BJ (cell line): Measurements from ENCODE around the gene TASP1. TPM values are rescaled to one million over a fixed set of nuclear protein-coding genes. Genes with fewer than 3 reads are reported as not detected.

Experiments
- CTCF ChIA-PET: fragments of 350-600 bp; formaldehyde crosslinking; extraction: SDS; loops from one replicate; lab custom pipeline; 2021; ENCODE audit warnings: antibody characterized with exemption, inconsistent platforms; lab: Yijun Ruan, JAX
- POLR2A ChIA-PET: fragments of 300-600 bp; sonication (Branson Sonifier 250); formaldehyde crosslinking; extraction: SDS; loops from one replicate; lab custom pipeline; 2021; ENCODE audit warnings: antibody characterized with exemption; lab: Charles Lee
- DNase-seq: peaks from one replicate; pipeline ENCODE4 v3.0.0-alpha.2; 2011; ENCODE audit warnings: low read depth
- H3K27me3 ChIP-seq: 2 replicates; pipeline ENCODE4 v1.6.0; 2011; ENCODE audit warnings: low read length; ENCODE audit not compliant: control insufficient read depth, insufficient read depth
- H3K36me3 ChIP-seq: 2 replicates; pipeline ENCODE4 v1.5.1; 2011; ENCODE audit warnings: low read length; ENCODE audit not compliant: control insufficient read depth, insufficient read depth
- H3K4me3 ChIP-seq: 2 replicates; pipeline ENCODE4 v1.5.1; 2011; ENCODE audit warnings: low read depth, mild to moderate bottlenecking, control low read depth, low read length
- polyA plus RNA-seq: library from polyadenylated mRNA; depleted of rRNA; stranded (reverse); fragments of >200 nt; gene quantifications from 2 replicates; pipeline ENCODE4 v1.2.3, GENCODE V29; 2011
- TF ChIP-seq, protein P1 (sequence below): IDR thresholded peaks from 2 replicates; pipeline ENCODE4 v1.5.1; 2011; ENCODE audit warnings: low read depth, mild to moderate bottlenecking, control low read depth, inconsistent platforms, low read length, moderate library complexity; ENCODE audit not compliant: insufficient read depth

The TASP1 gene
- polyA plus RNA-seq, 1 experiment, result 5.4 TPM

DNA sequence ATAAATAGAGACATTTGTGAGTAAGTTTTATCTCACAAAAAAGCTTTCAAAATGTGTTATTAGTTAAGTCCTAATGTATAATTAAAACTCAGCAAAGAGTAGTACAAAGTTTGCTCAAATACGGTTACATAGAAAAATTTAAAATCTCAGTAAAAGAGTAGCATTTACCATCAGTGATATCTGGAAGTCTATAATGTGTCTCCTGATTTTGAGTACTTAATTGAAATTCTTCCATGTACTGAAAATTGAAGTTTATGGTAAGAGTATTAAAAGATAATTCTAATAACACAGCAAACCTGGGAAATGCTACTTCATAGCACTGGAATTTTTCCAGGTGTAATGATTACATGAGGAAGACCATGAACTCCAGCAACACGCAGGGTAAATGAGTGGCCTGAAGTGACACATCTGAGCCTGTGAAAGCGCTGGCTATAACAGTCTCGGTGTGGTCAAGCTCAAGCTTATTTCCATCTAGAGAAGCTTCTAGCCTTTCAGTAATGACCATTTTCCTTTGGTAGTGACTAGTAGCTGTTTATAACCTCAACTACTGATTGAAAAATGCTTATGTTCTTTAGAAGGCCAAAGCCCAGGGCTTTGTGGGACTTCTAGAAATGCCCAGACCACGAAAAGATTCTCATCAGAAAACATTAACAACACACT is 214.4 kb downstream of the TASP1 start:
- CTCF ChIA-PET, result interaction anchor here (0.7 to 2.3 kb wide), 4 partner anchors 9 to 122 kb away, joined by 3 to 8 read pairs (median 4); no protein-coding TSS in a partner anchor
- DNase-seq, result no peak
- TF ChIP-seq, protein P1, sequence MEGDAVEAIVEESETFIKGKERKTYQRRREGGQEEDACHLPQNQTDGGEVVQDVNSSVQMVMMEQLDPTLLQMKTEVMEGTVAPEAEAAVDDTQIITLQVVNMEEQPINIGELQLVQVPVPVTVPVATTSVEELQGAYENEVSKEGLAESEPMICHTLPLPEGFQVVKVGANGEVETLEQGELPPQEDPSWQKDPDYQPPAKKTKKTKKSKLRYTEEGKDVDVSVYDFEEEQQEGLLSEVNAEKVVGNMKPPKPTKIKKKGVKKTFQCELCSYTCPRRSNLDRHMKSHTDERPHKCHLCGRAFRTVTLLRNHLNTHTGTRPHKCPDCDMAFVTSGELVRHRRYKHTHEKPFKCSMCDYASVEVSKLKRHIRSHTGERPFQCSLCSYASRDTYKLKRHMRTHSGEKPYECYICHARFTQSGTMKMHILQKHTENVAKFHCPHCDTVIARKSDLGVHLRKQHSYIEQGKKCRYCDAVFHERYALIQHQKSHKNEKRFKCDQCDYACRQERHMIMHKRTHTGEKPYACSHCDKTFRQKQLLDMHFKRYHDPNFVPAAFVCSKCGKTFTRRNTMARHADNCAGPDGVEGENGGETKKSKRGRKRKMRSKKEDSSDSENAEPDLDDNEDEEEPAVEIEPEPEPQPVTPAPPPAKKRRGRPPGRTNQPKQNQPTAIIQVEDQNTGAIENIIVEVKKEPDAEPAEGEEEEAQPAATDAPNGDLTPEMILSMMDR, result no peak
- Histone ChIP-seq H3K4me3 (no peak overlapping the region), H3K36me3 (no peaks in the 10 kb centered on the region), H3K27me3 (no peaks in the 10 kb centered on the region)
- POLR2A ChIA-PET, result no interaction called here

DNA sequence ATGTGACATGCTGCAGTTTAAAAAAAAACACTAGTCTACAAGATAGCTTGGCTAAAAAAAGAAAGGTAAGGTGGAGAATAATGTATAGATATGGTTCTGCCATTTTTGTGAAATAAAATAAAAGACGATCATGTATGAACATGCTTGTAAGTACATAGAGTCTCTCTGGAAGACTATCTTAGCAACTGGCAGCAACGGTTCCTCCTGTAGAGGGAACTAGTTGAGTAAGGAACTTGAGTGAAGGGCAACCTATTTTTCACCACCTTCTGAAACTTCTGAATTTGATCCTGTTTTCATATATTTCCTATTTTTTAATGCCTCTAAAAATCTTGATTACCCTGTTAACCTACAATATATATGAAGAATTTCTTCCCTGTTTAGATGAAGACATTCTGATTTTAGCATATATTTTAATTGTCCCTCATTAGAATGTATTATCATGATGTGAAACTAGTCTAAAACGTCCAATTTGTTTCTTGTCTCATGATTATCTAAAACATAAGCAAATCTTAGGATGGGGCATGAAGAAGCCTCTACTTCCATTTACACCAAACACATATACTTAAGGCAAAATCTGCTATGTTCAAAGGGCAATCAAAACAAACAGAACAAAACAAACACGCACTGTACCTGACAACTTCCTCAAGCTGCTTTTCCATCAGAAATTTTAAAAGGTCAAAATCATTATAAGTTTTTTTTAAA is 215.1 kb downstream of the TASP1 start:
- Histone ChIP-seq H3K36me3 (no peaks in the 10 kb centered on the region), H3K27me3 (no peaks in the 10 kb centered on the region), H3K4me3 (no peak overlapping the region)
- ChIA-PET CTCF (interaction anchor here (0.7 to 2.3 kb wide), 4 partner anchors 10 to 123 kb away, joined by 3 to 8 read pairs (median 4); no protein-coding TSS in a partner anchor), POLR2A (no interaction called here)
- no peak for DNase-seq
- TF ChIP-seq, protein P1, result no peak

DNA sequence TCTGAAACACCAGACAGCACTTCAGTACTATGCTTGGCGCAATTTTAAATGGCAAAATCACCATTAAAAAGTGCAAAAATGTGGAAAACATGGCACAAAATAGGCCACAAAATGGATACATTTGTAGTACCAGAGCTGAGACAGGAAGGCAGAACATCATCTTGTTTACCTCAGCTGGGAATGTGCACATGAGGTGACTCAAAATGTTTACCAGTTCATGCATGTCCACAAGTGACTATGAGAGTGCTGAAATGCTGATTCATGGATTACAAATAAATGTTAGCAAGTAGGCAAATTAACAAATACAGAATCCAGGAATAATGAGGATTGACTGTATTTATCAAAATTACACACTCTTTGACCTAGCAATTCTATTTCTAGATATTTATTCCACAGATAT is 216.1 kb downstream of the TASP1 start:
- ChIA-PET CTCF (interaction anchor here (1.7 kb wide), 1 partner anchor 11 kb away, joined by 4 read pairs; no protein-coding TSS in a partner anchor), POLR2A (no interaction called here)
- no peaks in the 10 kb centered on the region for H3K36me3 ChIP-seq
- TF ChIP-seq, protein P1, result no peak
- no peak for DNase-seq
- H3K4me3 ChIP-seq, result no peak overlapping the region
- H3K27me3 ChIP-seq, result no peaks in the 10 kb centered on the region

DNA sequence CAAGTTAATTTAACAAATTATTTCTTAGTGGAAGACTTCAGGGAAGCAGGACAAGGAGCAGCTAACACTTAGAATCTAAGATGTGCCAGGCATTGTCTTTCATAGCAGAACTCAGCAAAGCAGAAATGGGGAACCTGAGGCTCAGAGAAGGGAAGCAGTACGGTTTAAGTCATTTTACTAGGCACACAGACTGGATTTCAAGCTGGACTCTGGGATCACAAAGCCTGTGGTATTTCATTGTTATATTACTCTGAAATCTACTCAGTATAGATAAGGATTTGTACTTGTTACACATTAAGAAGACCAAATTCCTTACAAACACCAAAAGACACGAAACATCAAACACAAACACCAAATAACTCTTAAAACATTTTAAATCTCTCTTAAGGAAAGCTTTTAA is 218.1 kb downstream of the TASP1 start:
- ChIA-PET POLR2A (no interaction called here), CTCF (no interaction called here)
- Histone ChIP-seq H3K4me3 (no peak overlapping the region), H3K36me3 (no peaks in the 10 kb centered on the region), H3K27me3 (no peaks in the 10 kb centered on the region)
- DNase-seq, result no peak
- TF ChIP-seq, protein P1, result no peak

DNA sequence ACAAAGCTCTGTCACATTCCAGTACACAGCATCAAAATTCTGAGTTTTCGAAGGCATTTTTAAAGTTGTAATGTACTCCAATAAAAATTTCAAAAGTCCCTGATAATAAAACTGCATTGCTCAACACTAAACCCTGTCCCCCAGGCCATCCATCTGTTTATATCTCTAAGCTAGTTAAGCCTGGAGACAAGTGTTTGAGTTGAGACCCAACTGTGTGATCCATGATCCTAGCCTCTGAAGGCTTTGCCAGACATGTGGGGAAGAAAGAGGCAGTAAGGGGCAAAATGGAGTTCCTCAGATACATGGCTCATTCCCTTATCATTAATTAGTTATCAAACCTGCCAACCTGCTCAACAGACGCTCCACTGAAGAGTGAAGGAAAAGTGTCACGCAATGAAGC is 219.3 kb downstream of the TASP1 start:
- TF ChIP-seq, protein P1, result no peak
- no peaks in the 10 kb centered on the region for H3K27me3 ChIP-seq
- no peak for DNase-seq
- POLR2A ChIA-PET, result no interaction called here
- CTCF ChIA-PET, result interaction anchor here (0.7 kb wide), 1 partner anchor 95 kb away, joined by 3 read pairs; no protein-coding TSS in a partner anchor
- H3K4me3 ChIP-seq, result no peak overlapping the region
- H3K36me3 ChIP-seq, result no peaks in the 10 kb centered on the region
